T-helper 2 cell treated with Interferon-gamma antibody and Interleukin-4, amounts not matched to agents 5 μg/mL and 100 μg/mL, for 36 hours (primary cell): ENCODE results near the gene PGA5.
"Not testable (repeated sequence)": the region's sequence is repeated elsewhere in the genome, so short reads cannot be mapped to it uniquely, and the experiment has no call there.

Experiments used
- DNase-seq: peaks from one replicate; pipeline ENCODE4 v3.0.0; 2021; ENCODE audit warnings: low spot score
- H3K27ac Mint-ChIP-seq: one replicate; pipeline ENCODE4 v1.8.0; 2021; ENCODE audit warnings: mild to moderate bottlenecking, mixed read lengths
- H3K27me3 Mint-ChIP-seq: one replicate; pipeline ENCODE4 v1.8.0; 2021; ENCODE audit warnings: low read depth, mixed read lengths
- H3K36me3 Mint-ChIP-seq: one replicate; pipeline ENCODE4 v1.8.0; 2021; ENCODE audit warnings: low read depth, mixed read lengths
- H3K4me1 Mint-ChIP-seq: one replicate; pipeline ENCODE4 v1.8.0; 2021; ENCODE audit warnings: low read depth, mixed read lengths
- H3K4me3 Mint-ChIP-seq: one replicate; pipeline ENCODE4 v1.8.0; 2022; ENCODE audit warnings: mild to moderate bottlenecking, moderate library complexity, mixed read lengths
- H3K9me3 Mint-ChIP-seq: one replicate; pipeline ENCODE4 v1.8.0; 2021; ENCODE audit warnings: mixed read lengths

Gene PGA5

DNA sequence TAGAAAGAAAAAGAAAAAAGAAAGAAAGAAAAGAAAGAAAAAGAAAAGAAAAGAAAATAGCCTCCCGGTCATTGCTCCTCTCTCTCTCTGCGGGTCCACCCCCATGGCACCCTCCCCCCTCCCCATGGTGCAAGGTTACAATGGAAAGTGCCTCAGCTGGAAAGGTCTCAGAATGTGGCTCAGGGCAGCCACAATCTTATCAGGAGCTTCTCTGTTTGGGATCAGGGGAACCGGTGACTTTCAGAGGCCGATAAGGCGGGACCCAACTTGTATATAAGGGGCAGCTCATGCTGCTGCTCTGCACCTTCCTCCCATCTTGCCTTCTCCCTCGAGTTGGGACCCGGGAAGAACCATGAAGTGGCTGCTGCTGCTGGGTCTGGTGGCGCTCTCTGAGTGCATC lies at the start of gene PGA5:
Gene PGA5 (plus strand): TSS at position 301 of the 400 bp plus-strand sequence. CDS start 52 bp downstream, at position 353.
- H3K36me3 Mint-ChIP-seq, H3K27ac Mint-ChIP-seq, H3K4me1 Mint-ChIP-seq, H3K4me3 Mint-ChIP-seq, H3K9me3 Mint-ChIP-seq, H3K27me3 Mint-ChIP-seq, DNase-seq: not testable (repeated sequence)

GRCh38 chr11:61193596-61193995 lies 47.4 kb upstream of the PGA5 start:
- no peaks in the 10 kb centered on the region for H3K36me3 Mint-ChIP-seq
- H3K27ac Mint-ChIP-seq: no peak overlapping the region
- H3K27me3 Mint-ChIP-seq: peaks cover 13% of the 10 kb centered on the region
- DNase-seq: no peak
- no peaks in the 10 kb centered on the region for H3K4me1 Mint-ChIP-seq
- H3K4me3 Mint-ChIP-seq: no peak overlapping the region
- no peaks in the 10 kb centered on the region for H3K9me3 Mint-ChIP-seq

DNA sequence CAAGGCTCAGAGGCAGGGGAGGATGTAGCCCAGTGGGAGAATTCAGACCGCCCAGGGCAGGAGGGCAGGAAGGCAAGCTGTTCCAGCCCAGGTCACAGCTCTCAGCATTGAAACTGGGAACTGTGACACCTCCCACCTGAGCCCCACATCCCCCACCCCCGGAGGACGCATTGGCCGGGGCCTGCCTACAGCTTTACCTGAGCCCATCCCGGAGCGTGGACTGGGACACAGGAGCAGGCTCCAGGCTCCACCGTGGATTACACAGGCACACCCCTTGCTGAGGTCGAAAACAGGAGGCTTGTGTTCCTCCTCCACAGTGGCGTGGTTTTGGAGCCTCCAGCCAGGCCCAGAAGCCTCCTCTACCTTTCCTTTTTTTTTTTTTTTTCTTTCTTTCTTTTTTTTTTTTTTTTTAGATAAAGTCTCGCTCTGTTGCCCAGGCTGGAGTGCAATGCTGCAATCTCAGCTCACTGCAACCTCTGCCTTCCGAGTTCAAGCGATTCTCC lies 46.8 kb upstream of the PGA5 start:
- Mint-ChIP-seq H3K27me3 (peaks cover 13% of the 10 kb centered on the region), H3K4me3 (no peak overlapping the region), H3K4me1 (no peaks in the 10 kb centered on the region), H3K27ac (no peak overlapping the region), H3K36me3 (no peaks in the 10 kb centered on the region), H3K9me3 (no peaks in the 10 kb centered on the region)
- no peak for DNase-seq

- H3K27me3 Mint-ChIP-seq: peaks cover 11% of the 10 kb centered on the region
- no peak for DNase-seq
- peak overlapping the region; percentile 17 for H3K27ac Mint-ChIP-seq
- no peaks in the 10 kb centered on the region for H3K4me1 Mint-ChIP-seq
- H3K36me3 Mint-ChIP-seq: no peaks in the 10 kb centered on the region
- no peaks in the 10 kb centered on the region for H3K9me3 Mint-ChIP-seq
- no peak overlapping the region for H3K4me3 Mint-ChIP-seq
These were observed 45.8 kb upstream of the PGA5 start for GRCh38 chr11:61194981-61195695.

GRCh38 chr11:61195719-61196118 lies 45.3 kb upstream of the PGA5 start:
- no peak for DNase-seq
- peaks cover 12% of the 10 kb centered on the region for H3K27me3 Mint-ChIP-seq
- no peaks in the 10 kb centered on the region for H3K9me3 Mint-ChIP-seq
- H3K4me3 Mint-ChIP-seq: no peak overlapping the region
- no peaks in the 10 kb centered on the region for H3K4me1 Mint-ChIP-seq
- no peaks in the 10 kb centered on the region for H3K36me3 Mint-ChIP-seq
- H3K27ac Mint-ChIP-seq: no peak overlapping the region

GRCh38 chr11:61198361-61198760 lies 42.6 kb upstream of the PGA5 start:
- H3K36me3 Mint-ChIP-seq: no peaks in the 10 kb centered on the region
- H3K9me3 Mint-ChIP-seq: no peaks in the 10 kb centered on the region
- DNase-seq: no peak
- H3K4me1 Mint-ChIP-seq: no peaks in the 10 kb centered on the region
- H3K27me3 Mint-ChIP-seq: peaks cover 18% of the 10 kb centered on the region
- H3K27ac Mint-ChIP-seq: no peak overlapping the region
- no peak overlapping the region for H3K4me3 Mint-ChIP-seq

DNA sequence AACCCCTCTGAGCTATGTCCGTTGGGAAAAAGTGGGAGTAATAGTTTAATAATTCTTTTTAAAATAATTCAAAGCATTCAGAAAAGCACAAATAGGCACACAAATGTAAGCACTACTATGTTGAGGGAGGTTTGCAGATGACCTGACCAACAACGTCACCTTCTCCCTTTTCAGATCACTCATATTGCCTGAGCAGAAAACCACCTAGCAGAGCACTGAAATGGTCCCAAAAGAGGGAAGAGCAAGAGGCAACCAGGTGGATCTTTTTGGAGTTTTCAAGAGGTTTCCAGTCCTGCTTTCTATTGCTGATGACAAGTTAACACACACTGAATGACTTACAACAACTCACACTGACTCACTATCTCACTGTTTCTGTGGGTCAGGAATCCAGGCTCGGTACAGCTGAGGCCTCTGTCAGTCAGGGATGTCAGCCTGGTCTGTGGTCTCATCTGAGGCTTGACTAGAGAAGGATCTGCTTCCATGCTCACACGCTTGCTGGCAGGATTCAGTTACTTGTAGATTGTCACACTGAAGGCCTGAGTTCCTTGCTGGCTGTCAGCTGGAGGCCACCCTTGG lies 41.9 kb upstream of the PGA5 start:
- Mint-ChIP-seq H3K27ac (no peak overlapping the region), H3K4me3 (no peak overlapping the region), H3K27me3 (peaks cover 20% of the 10 kb centered on the region), H3K4me1 (no peaks in the 10 kb centered on the region), H3K9me3 (no peaks in the 10 kb centered on the region), H3K36me3 (no peaks in the 10 kb centered on the region)
- DNase-seq: no peak

- Mint-ChIP-seq H3K4me1 (no peaks in the 10 kb centered on the region), H3K27me3 (peaks cover 11% of the 10 kb centered on the region), H3K27ac (no peak overlapping the region), H3K9me3 (no peaks in the 10 kb centered on the region), H3K4me3 (no peak overlapping the region), H3K36me3 (no peaks in the 10 kb centered on the region)
- DNase-seq: no peak
These were observed 39.5 kb upstream of the PGA5 start for GRCh38 chr11:61201476-61201875.

DNA sequence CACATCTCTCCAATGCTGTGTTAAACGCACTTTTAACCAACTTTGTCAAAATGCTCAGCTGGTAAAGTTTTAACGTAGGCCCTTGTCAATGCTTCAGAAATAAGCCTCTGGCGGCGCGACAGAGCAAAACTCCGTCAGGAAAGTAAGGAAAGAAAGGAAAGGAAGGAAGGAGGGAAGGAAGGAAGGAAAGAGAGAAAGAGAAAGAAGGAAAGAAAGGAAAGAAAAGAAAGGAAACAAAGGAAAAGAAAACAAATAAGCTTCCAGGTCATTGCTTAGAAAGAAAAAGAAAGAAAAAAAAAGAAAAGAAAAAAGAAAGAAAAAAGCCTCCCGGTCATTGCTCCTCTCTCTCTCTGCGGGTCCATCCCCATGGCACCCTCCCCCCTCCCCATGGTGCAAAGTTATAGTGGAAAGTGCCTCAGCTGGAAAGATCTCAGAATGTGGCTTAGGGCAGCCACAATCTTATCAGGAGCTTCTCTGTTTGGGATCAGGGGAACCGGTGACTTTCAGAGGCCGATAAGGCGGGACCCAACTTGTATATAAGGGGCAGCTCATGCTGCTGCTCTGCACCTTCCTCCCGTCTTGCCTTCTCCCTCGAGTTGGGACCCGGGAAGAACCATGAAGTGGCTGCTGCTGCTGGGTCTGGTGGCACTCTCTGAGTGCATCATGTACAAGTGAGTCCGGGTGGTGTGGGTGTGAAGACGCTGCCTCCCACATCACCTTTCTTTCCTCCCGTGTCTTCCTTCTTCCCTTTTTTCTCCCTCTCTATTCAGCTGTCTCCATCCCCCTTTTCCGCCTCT lies 37.8 kb upstream of the PGA5 start, which contains the start of gene PGA3:
Gene PGA3 (plus strand): TSS at position 566 of the 797 bp plus-strand sequence. CDS start 50 bp downstream, at position 616.
- H3K27me3 Mint-ChIP-seq: peaks cover 11% of the 10 kb centered on the region
- H3K27ac Mint-ChIP-seq, H3K36me3 Mint-ChIP-seq, DNase-seq, H3K9me3 Mint-ChIP-seq, H3K4me3 Mint-ChIP-seq, H3K4me1 Mint-ChIP-seq: not testable (repeated sequence)

DNA sequence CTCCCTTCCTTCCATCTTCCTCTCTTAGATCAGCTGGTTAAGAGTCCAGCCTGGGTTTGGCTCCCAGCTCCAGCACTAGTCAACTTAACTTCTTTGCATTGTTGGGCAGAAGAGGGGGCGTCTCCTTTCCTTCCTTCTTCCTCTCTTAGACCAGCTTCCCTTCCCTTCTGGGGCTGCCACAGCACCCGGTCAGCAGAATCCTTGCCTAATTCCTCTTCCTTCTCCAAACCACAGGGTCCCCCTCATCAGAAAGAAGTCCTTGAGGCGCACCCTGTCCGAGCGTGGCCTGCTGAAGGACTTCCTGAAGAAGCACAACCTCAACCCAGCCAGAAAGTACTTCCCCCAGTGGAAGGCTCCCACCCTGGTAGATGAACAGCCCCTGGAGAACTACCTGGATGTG lies 37.1 kb upstream of the PGA5 start:
- peaks cover 11% of the 10 kb centered on the region for H3K27me3 Mint-ChIP-seq
- H3K4me3 Mint-ChIP-seq, H3K4me1 Mint-ChIP-seq, H3K9me3 Mint-ChIP-seq, H3K27ac Mint-ChIP-seq, H3K36me3 Mint-ChIP-seq, DNase-seq: not testable (repeated sequence)

DNA sequence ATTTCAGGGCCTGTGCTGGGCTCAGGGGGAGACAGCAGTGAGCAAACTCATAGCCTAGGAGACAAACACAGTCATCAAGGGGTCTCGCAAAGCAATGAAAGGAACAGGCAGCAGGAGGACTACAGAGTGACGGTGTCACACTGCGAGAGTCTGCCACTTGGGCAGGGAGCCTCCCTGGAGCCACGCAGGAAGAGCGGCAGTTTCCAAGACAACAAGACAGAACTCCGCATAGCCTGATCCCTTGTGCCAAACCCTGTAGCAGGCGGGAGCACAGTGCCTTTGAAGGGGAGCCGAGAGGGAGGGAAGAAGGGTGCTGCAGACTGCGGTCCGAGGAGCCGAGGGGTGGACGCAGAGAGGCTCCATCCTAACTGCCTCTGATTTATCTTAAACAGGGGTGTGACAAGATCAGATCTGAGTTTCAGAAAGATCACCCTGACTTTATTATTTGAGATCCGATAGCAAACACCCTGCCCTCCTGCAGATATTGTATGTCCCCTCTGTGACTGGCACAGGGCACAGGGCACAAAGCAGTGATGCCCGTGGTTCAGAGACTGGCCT lies 36.4 kb upstream of the PGA5 start:
- H3K4me3 Mint-ChIP-seq, H3K4me1 Mint-ChIP-seq, H3K9me3 Mint-ChIP-seq, H3K36me3 Mint-ChIP-seq, H3K27ac Mint-ChIP-seq, DNase-seq: not testable (repeated sequence)
- peaks cover 11% of the 10 kb centered on the region for H3K27me3 Mint-ChIP-seq

GRCh38 chr11:61207636-61208310 lies 33.2 kb upstream of the PGA5 start:
- not testable (repeated sequence) for H3K9me3 Mint-ChIP-seq, H3K27ac Mint-ChIP-seq, DNase-seq, H3K36me3 Mint-ChIP-seq, H3K4me3 Mint-ChIP-seq, H3K27me3 Mint-ChIP-seq, H3K4me1 Mint-ChIP-seq

DNA sequence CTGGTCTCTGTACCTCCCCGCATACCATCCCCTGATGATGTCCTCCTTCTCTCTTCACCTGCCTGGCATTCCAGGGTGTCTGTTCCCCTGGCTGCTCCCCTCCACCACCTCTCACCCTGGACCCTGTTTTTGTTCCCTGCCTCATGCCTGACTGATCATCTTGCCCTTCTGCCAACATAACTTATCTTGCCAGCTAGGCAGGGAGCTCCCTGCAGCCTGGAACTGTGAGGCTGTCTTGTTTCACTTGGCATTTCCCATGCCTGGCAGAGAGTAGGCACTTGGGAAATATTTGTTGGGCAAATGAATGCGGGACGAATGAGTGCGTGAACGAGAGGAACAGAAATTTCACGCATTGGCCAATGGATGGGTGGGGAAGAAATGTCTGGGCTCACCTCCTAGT lies 30.3 kb upstream of the PGA5 start:
- not testable (repeated sequence) for H3K36me3 Mint-ChIP-seq, H3K4me3 Mint-ChIP-seq

More for the DNA sequence above, 30.3 kb upstream of the PGA5 start:
- not testable (repeated sequence) for DNase-seq, H3K27ac Mint-ChIP-seq, H3K4me1 Mint-ChIP-seq, H3K9me3 Mint-ChIP-seq, H3K27me3 Mint-ChIP-seq
